IgD-negative memory B cell (primary cell): ENCODE data around the gene LRRC25. TPM values are rescaled to one million over a fixed set of nuclear protein-coding genes. Genes with fewer than 3 reads are reported as not detected.

ENCODE experiments used
- H3K27ac Mint-ChIP-seq, 3 donors: one replicate each; pipeline ENCODE4 v1.8.0; 2020 to 2022; ENCODE audit warnings: mild to moderate bottlenecking in 3 of 3, mixed read lengths in 3 of 3, moderate library complexity in 1 of 3
- H3K27me3 Mint-ChIP-seq: one replicate; pipeline ENCODE4 v1.8.0; 2021; ENCODE audit warnings: mixed read lengths
- H3K36me3 Mint-ChIP-seq: one replicate; pipeline ENCODE4 v1.8.0; 2020; ENCODE audit warnings: mild to moderate bottlenecking, mixed read lengths
- H3K4me1 Mint-ChIP-seq, 3 donors: one replicate each; pipeline ENCODE4 v1.8.0; 2020 to 2022; ENCODE audit warnings: mixed read lengths in 3 of 3, mild to moderate bottlenecking in 1 of 3
- H3K4me3 Mint-ChIP-seq, 4 donors: one replicate each; pipeline ENCODE4 v1.8.0; 2020 to 2022; ENCODE audit warnings: mild to moderate bottlenecking in 4 of 4, mixed read lengths in 4 of 4, moderate library complexity in 3 of 4
- H3K9me3 Mint-ChIP-seq, 3 donors: one replicate each; pipeline ENCODE4 v1.8.0; 2020 to 2021; ENCODE audit warnings: mixed read lengths in 3 of 3, mild to moderate bottlenecking in 1 of 3
- polyA plus RNA-seq: library from polyadenylated mRNA; unstranded; fragments of 300-500 nt; fragmentation: Illumina TruSeq; gene quantifications from one replicate; pipeline ENCODE4 v1.2.3, GENCODE V29; 2021

Gene LRRC25
- 14.9 TPM for polyA plus RNA-seq

DNA sequence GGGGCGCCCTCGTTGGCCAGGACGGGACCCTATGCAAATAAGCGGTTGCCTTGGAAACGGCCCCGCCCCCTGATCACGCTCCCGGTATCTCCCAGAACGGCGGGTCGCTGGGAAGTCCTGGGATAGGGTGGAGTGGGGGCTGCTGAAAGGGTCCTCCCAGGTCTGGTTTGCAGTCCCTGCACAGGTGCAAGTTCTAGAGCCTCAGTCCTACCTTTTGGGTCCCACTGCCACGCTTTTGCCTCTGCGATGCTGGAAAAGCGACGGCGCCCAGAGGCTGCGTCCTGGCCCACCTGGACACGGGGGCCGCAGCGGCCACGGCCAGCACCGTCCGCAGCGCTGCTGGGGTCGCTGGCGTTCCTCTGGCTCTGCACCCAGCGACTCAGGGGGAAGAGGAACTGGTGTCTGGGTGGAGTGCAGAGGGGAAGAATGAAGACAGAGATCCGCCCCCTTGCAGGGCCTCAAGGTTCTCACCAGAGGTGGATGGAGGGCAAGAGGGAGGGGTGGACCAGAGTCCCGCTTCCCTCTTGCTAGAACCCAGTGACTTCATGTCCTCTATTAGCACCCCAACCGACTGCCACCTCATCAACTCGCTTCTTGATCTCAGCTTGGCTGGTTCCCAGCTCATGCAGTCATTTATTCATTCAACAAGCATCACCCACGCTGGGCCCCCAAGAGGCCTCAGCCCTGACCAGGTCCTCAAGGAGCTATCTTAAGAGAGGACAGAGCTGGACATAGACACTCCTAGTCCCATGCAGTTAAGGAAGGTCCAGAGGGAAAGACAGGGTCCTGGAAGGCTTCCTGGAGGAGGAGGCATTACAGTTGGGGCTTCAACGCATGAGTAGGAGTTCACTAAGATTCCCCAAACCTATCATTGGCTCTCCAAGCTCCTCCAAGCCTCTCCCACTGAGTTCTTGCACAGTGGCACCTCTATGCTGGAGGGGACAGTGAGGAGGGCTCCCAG, at the start of gene LRRC25:
TSS of gene LRRC25 (minus strand) at position 381 of the 961 bp plus-strand sequence. CDS start 659 bp downstream, outside the sequence.
- H3K9me3 Mint-ChIP-seq: no peaks in the 10 kb centered on the region
- peak within 1 kb of the TSS; percentile 77 to 89 (median 86) for H3K4me3 Mint-ChIP-seq
- peaks cover 17% of the 10 kb centered on the region for H3K27me3 Mint-ChIP-seq
- peaks cover 2% of the 10 kb centered on the region for H3K36me3 Mint-ChIP-seq
- H3K27ac Mint-ChIP-seq: peak within 1 kb of the TSS in 2 of 3 donors; percentile 86 to 89
- H3K4me1 Mint-ChIP-seq: peaks cover 28 to 29% (median 28%) of the 10 kb centered on the region in 3 donors

DNA sequence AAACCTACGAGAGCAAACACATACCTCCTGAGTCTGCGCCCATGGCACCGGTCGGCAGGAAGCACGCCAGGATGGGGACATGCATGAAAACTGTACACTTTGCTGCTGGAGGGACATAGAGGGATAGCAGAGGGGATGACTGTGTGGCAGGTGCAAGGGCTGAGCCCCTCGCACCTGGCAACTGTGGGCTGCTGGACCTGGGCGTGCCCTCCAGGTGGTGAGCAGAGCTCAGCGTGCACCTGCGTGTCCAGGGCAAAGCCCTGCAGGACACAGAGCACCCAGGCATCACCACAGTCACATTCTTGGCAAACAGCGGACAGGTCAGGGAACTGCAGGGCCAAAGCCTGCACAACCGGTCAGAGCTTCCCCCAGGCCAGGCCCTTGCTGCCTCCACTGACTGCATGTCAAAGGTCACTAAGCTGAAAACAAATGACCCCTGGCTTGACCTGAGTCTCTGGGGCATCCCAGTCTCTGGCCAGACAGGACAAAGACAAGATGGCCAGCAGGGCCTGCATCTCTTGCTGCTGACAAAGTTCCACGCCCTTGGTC, 49.5 kb upstream of the LRRC25 start:
- no peaks in the 10 kb centered on the region for H3K9me3 Mint-ChIP-seq

DNA sequence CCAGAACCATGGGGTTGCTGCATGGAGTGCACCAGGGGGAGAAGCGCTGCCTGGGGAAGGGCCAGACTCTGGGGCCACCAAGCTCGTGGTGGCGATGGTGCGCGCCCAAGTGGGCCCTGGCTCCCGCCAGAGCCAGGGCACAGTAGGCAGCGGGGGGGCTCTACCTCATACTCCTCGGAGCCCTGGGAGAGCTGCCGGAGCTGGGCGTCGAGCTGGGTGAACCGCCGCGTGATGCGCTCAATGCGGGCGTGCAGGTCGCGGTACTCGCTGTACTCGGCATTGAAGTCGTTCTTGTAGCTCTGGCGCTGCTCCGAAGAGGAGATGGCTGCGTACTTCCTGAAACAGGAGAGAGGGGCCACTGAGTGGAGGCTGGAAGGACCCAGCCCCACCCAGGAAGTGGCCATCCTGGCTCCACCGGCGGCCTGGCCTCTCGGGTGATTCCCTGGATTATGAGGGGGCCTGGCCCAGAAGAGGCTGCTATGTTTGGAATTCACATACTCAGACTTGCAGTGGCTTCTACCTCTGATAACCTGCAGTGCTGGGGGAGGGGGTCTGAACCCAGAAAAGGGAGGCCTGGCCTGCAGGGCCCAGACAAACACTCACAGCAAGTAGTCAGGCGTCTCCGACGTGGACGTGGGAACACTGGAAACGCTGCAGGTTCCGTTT, 48.9 kb upstream of the LRRC25 start:
- H3K4me1 Mint-ChIP-seq: peaks cover 7 to 9% (median 9%) of the 10 kb centered on the region in 3 donors

More for the DNA sequence above, 49.5 kb upstream of the LRRC25 start:
- H3K4me1 Mint-ChIP-seq: peaks cover 7 to 9% (median 9%) of the 10 kb centered on the region in 3 donors
- H3K27me3 Mint-ChIP-seq: no peaks in the 10 kb centered on the region
- H3K36me3 Mint-ChIP-seq: peaks cover 4% of the 10 kb centered on the region
- H3K27ac Mint-ChIP-seq: peak overlapping the region in 1 of 3 donors; percentile 63
- H3K4me3 Mint-ChIP-seq: no peak overlapping the region

DNA sequence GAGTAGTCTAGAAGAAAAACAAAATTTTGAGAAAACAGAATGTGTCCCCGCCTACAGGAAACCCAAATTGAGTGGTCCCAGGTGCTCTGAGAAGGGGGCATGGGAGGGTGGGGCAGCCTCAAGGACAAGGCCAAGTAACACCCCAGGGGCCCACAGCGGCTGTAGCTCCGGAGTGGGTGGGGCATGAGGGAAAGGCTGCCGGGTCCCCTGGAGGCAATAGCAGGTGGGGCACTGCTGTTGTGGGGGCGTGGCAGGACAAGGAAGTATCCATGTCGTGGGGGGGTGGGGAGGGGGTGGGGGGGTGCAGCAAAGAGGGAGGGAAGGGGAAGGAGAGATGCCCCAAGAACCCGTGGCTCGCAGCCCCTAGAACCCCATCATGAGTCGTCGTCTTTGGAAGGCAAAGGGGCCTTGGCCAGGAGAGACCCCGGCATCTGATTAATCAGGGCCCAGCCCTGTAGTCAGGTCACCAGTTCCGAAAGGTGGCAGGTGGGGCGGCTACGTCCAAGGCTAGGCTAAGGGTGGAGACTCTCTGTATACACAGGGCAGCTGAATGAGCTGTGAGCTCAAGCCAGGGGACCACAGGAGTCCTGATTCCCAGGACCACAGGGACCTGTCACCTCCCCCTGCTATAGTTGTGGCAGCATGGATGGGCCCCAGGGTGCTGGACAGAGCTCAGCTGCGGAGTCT, 48.0 kb upstream of the LRRC25 start:
- no peak overlapping the region for H3K27ac Mint-ChIP-seq
- no peaks in the 10 kb centered on the region for H3K9me3 Mint-ChIP-seq
- H3K4me3 Mint-ChIP-seq: no peak overlapping the region
- no peaks in the 10 kb centered on the region for H3K27me3 Mint-ChIP-seq
- peaks cover 4 to 8% (median 5%) of the 10 kb centered on the region in 3 donors for H3K4me1 Mint-ChIP-seq
- H3K36me3 Mint-ChIP-seq: peaks cover 2% of the 10 kb centered on the region

More for the DNA sequence above, 48.9 kb upstream of the LRRC25 start:
- no peak overlapping the region for H3K4me3 Mint-ChIP-seq
- peak overlapping the region in 1 of 3 donors; percentile 63 for H3K27ac Mint-ChIP-seq
- no peaks in the 10 kb centered on the region for H3K27me3 Mint-ChIP-seq
- peaks cover 4% of the 10 kb centered on the region for H3K36me3 Mint-ChIP-seq
- no peaks in the 10 kb centered on the region for H3K9me3 Mint-ChIP-seq

DNA sequence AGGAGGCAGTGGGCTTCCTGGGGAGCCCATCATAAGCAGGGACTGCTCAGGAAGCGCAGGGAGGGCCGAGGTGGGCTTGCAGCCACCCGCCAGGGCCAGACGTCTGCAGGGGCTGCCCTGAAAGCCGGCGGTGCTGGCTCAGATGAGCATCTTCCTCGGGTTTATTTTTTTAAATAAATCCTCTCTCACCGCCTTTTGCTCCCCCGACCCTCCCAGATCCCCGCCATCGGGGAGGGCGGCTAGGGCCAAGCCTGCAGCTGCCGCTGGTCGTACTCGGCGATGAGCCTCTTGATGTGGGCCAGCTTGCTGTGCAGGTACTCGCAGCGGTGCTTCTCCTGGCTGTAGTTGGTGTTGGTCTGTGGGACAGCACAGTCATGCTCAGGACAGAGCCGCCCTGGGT, 47.1 kb upstream of the LRRC25 start:
- H3K4me1 Mint-ChIP-seq: peaks cover 4 to 12% (median 5%) of the 10 kb centered on the region in 3 donors
- no peaks in the 10 kb centered on the region for H3K9me3 Mint-ChIP-seq
- H3K27me3 Mint-ChIP-seq: no peaks in the 10 kb centered on the region
- H3K27ac Mint-ChIP-seq: no peak overlapping the region
- no peak overlapping the region for H3K4me3 Mint-ChIP-seq
- peaks cover 2% of the 10 kb centered on the region for H3K36me3 Mint-ChIP-seq

DNA sequence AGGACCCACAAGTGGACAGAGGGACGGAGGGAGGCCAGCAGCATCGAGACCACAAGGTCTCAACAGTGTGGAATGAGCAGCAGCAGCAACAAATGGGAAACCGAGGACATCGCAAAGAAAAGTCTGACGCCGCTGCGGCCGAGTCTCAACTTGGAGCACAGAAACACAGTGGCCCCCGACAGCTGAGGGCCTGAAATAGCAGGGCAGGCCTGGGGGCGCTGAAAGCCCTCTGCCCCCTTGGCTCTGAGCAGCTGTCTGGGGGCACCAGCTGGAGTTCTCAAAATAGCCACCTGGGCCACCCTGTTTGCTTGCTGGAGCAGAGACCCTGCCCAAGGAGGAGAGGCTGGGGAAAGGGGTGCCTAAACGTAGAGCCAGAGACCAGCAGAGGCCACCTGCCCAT, 46.4 kb upstream of the LRRC25 start:
- H3K36me3 Mint-ChIP-seq: peaks cover 2% of the 10 kb centered on the region
- H3K27ac Mint-ChIP-seq: no peak overlapping the region
- no peak overlapping the region for H3K4me3 Mint-ChIP-seq
- no peaks in the 10 kb centered on the region for H3K27me3 Mint-ChIP-seq
- H3K9me3 Mint-ChIP-seq: no peaks in the 10 kb centered on the region
- peaks cover 9 to 19% (median 12%) of the 10 kb centered on the region in 3 donors for H3K4me1 Mint-ChIP-seq

DNA sequence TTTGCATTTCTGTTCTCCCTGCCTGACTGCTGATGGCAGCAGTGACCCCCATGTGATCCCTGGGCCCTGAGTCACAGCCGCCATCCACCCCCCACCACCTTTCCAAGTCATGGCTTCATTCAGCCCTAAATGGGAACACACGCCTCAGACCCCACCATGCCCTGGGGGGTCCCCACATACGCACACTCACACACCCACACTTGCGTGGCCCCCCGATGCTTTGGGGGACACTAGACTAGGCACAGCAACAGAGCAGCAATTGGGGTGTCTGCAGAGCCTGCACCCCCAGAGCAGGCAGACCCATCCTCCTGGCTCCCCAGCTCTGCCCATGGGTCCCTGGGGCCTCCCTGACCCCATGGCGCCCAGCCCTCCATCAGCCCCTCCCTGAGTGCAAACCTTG, 46.0 kb upstream of the LRRC25 start:
- no peaks in the 10 kb centered on the region for H3K27me3 Mint-ChIP-seq
- H3K27ac Mint-ChIP-seq: peak overlapping the region in 1 of 3 donors; percentile 13
- H3K4me1 Mint-ChIP-seq: peaks cover 9 to 17% (median 12%) of the 10 kb centered on the region in 3 donors
- H3K9me3 Mint-ChIP-seq: no peaks in the 10 kb centered on the region
- H3K36me3 Mint-ChIP-seq: peaks cover 2% of the 10 kb centered on the region
- H3K4me3 Mint-ChIP-seq: no peak overlapping the region

DNA sequence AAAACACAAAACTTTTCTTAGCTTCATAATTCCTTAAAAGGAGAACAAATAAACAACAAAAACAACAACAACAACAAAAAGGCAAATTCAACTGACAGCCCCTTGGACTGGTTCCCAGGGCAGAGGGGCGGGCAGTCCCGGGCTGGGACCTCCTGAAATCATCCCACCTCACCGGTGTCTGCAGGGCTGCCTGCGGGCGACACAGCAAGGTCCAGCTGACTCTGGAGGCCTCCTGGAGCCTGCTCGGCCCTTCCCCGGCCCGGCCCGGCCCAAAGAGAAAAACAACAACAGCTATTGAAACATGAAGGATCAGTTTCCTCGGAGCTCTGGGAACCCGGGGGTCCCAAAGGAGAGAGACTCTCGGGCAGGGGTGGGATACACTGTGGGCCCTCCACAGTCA, 45.5 kb upstream of the LRRC25 start:
- H3K9me3 Mint-ChIP-seq: no peaks in the 10 kb centered on the region

DNA sequence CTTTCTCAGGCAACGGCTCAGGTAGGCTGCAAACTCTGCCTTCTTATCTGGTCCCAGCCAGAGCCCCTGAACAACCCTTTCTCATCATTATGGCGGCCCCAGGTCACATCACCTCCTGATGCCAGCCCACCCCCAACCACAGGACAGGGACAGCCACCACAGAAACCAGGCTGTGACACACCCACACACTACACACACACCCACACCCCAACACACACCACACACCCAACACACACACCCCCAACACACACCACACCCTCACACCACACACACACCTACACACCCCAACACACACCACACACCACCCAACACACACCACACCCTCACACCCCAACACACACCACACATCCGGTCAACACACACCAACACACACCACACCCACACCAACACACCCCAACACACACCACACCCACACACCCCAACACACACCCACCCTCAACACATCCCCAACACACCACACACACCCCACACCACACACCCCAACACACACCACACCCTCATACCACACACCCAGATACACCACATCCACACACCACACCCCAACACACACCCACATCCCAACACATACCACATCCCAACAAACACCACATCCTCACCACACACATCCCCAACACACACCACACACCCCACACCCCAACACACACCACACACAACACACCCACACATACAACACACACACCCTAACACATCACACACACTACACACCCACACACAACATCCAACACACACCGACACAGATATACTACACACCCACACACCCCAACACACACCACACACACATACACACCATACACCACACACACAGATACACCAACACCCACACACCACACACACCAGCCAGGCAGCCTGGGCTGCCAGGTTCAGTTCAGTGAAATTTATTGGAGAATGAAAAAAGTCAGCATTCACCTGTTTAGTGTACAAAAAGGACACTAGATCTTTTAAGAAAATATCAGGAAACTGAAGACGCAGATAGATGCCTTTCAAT, 44.7 kb upstream of the LRRC25 start:
- H3K9me3 Mint-ChIP-seq: no peaks in the 10 kb centered on the region
- H3K36me3 Mint-ChIP-seq: no peaks in the 10 kb centered on the region
- H3K27me3 Mint-ChIP-seq: no peaks in the 10 kb centered on the region
- H3K27ac Mint-ChIP-seq: peak overlapping the region; percentile 39 to 87 (median 67)
- H3K4me3 Mint-ChIP-seq: peak overlapping the region in 2 of 4 donors; percentile 61 to 83
- H3K4me1 Mint-ChIP-seq: peaks cover 9 to 17% (median 12%) of the 10 kb centered on the region in 3 donors

More for the DNA sequence above, 45.5 kb upstream of the LRRC25 start:
- H3K4me1 Mint-ChIP-seq: peaks cover 9 to 17% (median 12%) of the 10 kb centered on the region in 3 donors
- H3K4me3 Mint-ChIP-seq: peak overlapping the region in 1 of 4 donors; percentile 61
- peak overlapping the region in 2 of 3 donors; percentile 13 to 67 for H3K27ac Mint-ChIP-seq
- no peaks in the 10 kb centered on the region for H3K27me3 Mint-ChIP-seq
- no peaks in the 10 kb centered on the region for H3K36me3 Mint-ChIP-seq

DNA sequence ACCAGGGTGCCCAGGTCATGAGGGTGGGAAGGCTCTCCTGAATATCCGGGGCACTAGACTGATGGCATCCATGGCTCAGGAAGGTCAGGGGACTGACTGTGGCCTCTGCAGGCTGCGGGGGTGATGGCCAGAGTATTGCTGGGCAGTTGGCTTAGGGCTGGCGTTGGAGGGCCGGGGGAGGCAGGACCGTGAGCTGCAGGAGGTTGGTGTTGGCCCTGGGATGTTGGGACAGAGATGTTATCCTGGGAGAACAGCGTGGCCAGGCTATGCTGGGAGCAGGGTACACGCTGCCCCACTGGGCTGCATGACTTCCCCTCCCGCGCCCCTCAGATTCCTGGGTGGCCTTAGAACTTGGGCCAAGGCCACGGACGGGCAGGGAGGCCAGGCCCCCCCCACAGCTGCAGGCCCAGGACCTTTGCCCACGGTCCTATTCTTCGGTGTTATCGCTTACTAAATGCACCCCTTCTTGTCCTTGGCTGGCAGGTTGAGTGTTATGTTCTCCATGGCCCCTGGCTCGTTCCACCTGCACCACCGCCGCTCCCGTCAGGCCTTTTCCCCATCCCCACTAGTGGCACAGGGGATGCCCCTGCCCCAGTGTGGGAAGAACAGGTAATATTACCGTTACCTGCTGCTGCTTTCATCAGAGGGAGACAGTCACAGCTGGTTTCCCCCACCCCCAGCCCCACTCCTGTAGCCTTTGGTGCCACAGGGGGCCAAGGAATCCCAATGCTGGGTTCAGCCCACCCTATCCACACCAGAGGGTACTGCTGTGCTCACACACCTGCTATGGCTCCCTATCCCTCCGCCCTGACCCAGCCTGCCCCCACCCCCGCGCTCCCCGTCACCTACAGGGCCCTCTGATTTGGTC, 43.7 kb upstream of the LRRC25 start:
- H3K4me1 Mint-ChIP-seq: peaks cover 10 to 20% (median 12%) of the 10 kb centered on the region in 3 donors

DNA sequence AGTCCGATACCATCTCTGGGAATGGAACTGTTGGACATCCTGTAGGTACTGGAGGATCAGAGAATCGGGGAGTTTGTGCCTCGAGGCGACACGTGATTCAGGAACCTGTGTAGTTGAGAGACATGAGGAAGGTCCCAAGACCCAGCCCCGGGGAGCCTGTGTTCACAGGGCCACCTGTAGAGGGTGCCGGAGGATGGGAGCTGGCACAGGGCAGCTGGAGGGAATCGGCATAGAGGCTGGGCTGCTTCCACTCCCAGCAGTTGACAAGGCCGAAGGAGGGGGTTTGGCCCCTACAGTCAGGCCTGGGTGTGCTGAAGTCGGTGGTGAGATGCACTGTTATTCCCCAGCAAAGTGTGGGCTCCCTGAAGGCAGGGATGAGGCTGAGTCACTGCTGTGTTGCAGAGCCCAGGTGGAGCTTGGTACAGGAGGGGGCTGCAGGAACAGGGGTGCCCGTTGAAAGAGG, 43.0 kb upstream of the LRRC25 start:
- H3K9me3 Mint-ChIP-seq: no peaks in the 10 kb centered on the region
- peak overlapping the region in 2 of 3 donors; percentile 47 to 78 for H3K27ac Mint-ChIP-seq
- H3K4me1 Mint-ChIP-seq: peaks cover 12 to 20% (median 13%) of the 10 kb centered on the region in 3 donors
- no peaks in the 10 kb centered on the region for H3K36me3 Mint-ChIP-seq
- no peaks in the 10 kb centered on the region for H3K27me3 Mint-ChIP-seq
- H3K4me3 Mint-ChIP-seq: peak overlapping the region in 1 of 4 donors; percentile 80

More for the DNA sequence above, 43.7 kb upstream of the LRRC25 start:
- peak overlapping the region in 1 of 4 donors; percentile 46 for H3K4me3 Mint-ChIP-seq
- H3K27ac Mint-ChIP-seq: peak overlapping the region in 1 of 3 donors; percentile 78
- no peaks in the 10 kb centered on the region for H3K36me3 Mint-ChIP-seq
- H3K27me3 Mint-ChIP-seq: no peaks in the 10 kb centered on the region
- H3K9me3 Mint-ChIP-seq: no peaks in the 10 kb centered on the region

DNA sequence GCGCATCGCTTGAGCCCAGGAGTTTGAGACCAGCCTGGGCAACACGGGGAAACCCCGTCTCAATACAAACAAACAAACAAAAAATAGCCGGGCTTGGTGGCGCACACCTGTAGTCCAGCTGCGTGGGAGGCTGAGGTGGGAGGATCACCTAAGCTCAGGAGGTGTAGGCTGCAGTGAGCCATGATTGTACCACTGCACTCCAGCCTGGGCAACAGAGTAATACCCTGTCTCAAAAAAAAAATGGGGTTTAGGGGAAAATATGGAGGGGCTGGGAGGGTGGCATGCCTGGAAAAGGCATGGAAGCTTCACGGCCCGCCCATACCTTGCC, 42.5 kb upstream of the LRRC25 start:
- peak overlapping the region; percentile 78 to 89 (median 88) for H3K27ac Mint-ChIP-seq
- H3K4me3 Mint-ChIP-seq: peak overlapping the region in 3 of 4 donors; percentile 24 to 80 (median 57)

More for the DNA sequence above, 42.5 kb upstream of the LRRC25 start:
- no peaks in the 10 kb centered on the region for H3K36me3 Mint-ChIP-seq
- H3K27me3 Mint-ChIP-seq: no peaks in the 10 kb centered on the region
- no peaks in the 10 kb centered on the region for H3K9me3 Mint-ChIP-seq
- H3K4me1 Mint-ChIP-seq: peaks cover 12 to 20% (median 13%) of the 10 kb centered on the region in 3 donors
